IMR-90 (cell line): ENCODE results near the gene MARCHF9. TPM values are rescaled to one million over a fixed set of nuclear protein-coding genes. Genes with fewer than 3 reads are reported as not detected.
A peak's percentile ranks its signal among the peaks of the same experiment; 100 is the strongest.

Experiments
- ATAC-seq: fragments of 200-7000 bp; cut with Tn5 transposase; 2 replicates; pipeline ENCODE4 v1.9.1; 2020; ENCODE audit warnings: low read depth, mild to moderate bottlenecking, moderate library complexity
- BruUV-seq: library from RNA; stranded (reverse); fragments of 400-500 nt; replicated peaks from 2 replicates; lab custom pipeline; 2021; lab: Mats Ljungman, UMichigan
- CTCF ChIA-PET: fragments of 300-600 bp; formaldehyde crosslinking; extraction: SDS; loops from one replicate; lab custom pipeline; 2021; ENCODE audit warnings: antibody characterized with exemption; lab: Yijun Ruan, JAX
- POLR2A ChIA-PET: fragments of 300-600 bp; sonication (Branson Sonifier 250); formaldehyde crosslinking; loops from one replicate; lab custom pipeline; 2022; ENCODE audit warnings: antibody characterized with exemption; ENCODE audit not compliant: unreplicated experiment; lab: Charles Lee
- DNase-seq: peaks from one replicate; pipeline ENCODE4 v3.0.0; 2013
- H2AFZ ChIP-seq: replicated peaks from 2 replicates; pipeline ENCODE3; 2013; ENCODE audit warnings: low read length, mild to moderate bottlenecking; ENCODE audit not compliant: poor library complexity
- H2AK5ac ChIP-seq: 2 replicates; pipeline ENCODE4 v1.6.1; 2013; ENCODE audit warnings: low read depth, low read length, inconsistent platforms
- H2AK9ac ChIP-seq: replicated peaks from 2 replicates; pipeline ENCODE3; 2013; ENCODE audit warnings: mild to moderate bottlenecking, low read depth, low read length, moderate library complexity; ENCODE audit not compliant: poor library complexity
- H2BK120ac ChIP-seq: 2 replicates; pipeline ENCODE4 v1.6.1; 2013; ENCODE audit warnings: low read depth, low read length, inconsistent platforms
- H2BK15ac ChIP-seq: 3 replicates; pipeline ENCODE4 v1.6.1; 2013; ENCODE audit warnings: low read depth, low read length, inconsistent platforms
- H2BK20ac ChIP-seq: 2 replicates; pipeline ENCODE4 v1.6.1; 2013; ENCODE audit warnings: low read depth, mild to moderate bottlenecking, inconsistent platforms, low read length, moderate library complexity
- H2BK5ac ChIP-seq: 2 replicates; pipeline ENCODE4 v1.6.1; 2013; ENCODE audit warnings: mild to moderate bottlenecking, low read depth, low read length, inconsistent platforms; ENCODE audit not compliant: poor library complexity, severe bottlenecking
- H3K14ac ChIP-seq: replicated peaks from 2 replicates; pipeline ENCODE4 v1.6.1; 2013; ENCODE audit warnings: low read depth, low read length, inconsistent platforms
- H3K18ac ChIP-seq: 2 replicates; pipeline ENCODE4 v1.6.1; 2013; ENCODE audit warnings: low read depth, low read length, control low read depth
- H3K23ac ChIP-seq: 2 replicates; pipeline ENCODE4 v1.6.1; 2013; ENCODE audit warnings: low read depth, low read length, inconsistent platforms
- H3K27ac ChIP-seq: 2 replicates; pipeline ENCODE4 v1.5.1; 2013; ENCODE audit warnings: mild to moderate bottlenecking, control low read depth, low read length; ENCODE audit not compliant: insufficient read depth
- H3K27me3 ChIP-seq: 2 replicates; pipeline ENCODE4 v1.6.1; 2013; ENCODE audit warnings: low read length; ENCODE audit not compliant: control insufficient read depth, insufficient read depth
- H3K36me3 ChIP-seq: 2 replicates; pipeline ENCODE4 v1.6.1; 2013; ENCODE audit warnings: low read length, mixed read lengths; ENCODE audit not compliant: control insufficient read depth, insufficient read depth
- H3K4ac ChIP-seq: 2 replicates; pipeline ENCODE4 v1.6.1; 2013; ENCODE audit warnings: low read depth, low read length, inconsistent platforms
- H3K4me1 ChIP-seq: 2 replicates; pipeline ENCODE4 v1.6.1; 2013; ENCODE audit warnings: low read length, mixed read lengths; ENCODE audit not compliant: control insufficient read depth, insufficient read depth
- H3K4me2 ChIP-seq: 2 replicates; pipeline ENCODE4 v1.6.1; 2013; ENCODE audit warnings: low read depth, mild to moderate bottlenecking, control low read depth, low read length, moderate library complexity
- H3K4me3 ChIP-seq: 2 replicates; pipeline ENCODE4 v1.5.1; 2013; ENCODE audit warnings: low read depth, mild to moderate bottlenecking, control low read depth, low read length, moderate library complexity; ENCODE audit not compliant: insufficient read depth
- H3K56ac ChIP-seq: 2 replicates; pipeline ENCODE4 v1.6.1; 2013; ENCODE audit warnings: low read length, inconsistent platforms; ENCODE audit not compliant: insufficient read depth; ENCODE audit errors: extremely low read depth
- H3K79me1 ChIP-seq, 2 experiments: 2 replicates each; pipeline ENCODE4 v1.6.1; 2013; ENCODE audit warnings: low read length in 2 of 2, inconsistent platforms in 1 of 2, low read depth in 1 of 2
- H3K9ac ChIP-seq: 2 replicates; pipeline ENCODE4 v1.6.1; 2013; ENCODE audit warnings: low read depth, low read length, control low read depth
- H3K9me1 ChIP-seq: 2 replicates; pipeline ENCODE4 v1.6.1; 2013; ENCODE audit warnings: low read length, inconsistent platforms; ENCODE audit not compliant: insufficient read depth
- H3K9me3 ChIP-seq: 2 replicates; pipeline ENCODE4 v1.6.1; 2013; ENCODE audit warnings: low read length; ENCODE audit not compliant: control insufficient read depth, insufficient read depth
- H4K20me1 ChIP-seq: 2 replicates; pipeline ENCODE4 v1.6.1; 2013; ENCODE audit warnings: low read length, inconsistent platforms; ENCODE audit not compliant: insufficient read depth
- H4K5ac ChIP-seq: 2 replicates; pipeline ENCODE4 v1.6.1; 2013; ENCODE audit warnings: mild to moderate bottlenecking, low read depth, low read length, control low read depth
- H4K8ac ChIP-seq, 2 experiments: 2 replicates each; pipeline ENCODE4 v1.6.1; 2013; ENCODE audit warnings: low read depth in 2 of 2, low read length in 2 of 2, control low read depth in 1 of 2, inconsistent platforms in 1 of 2
- H4K91ac ChIP-seq: 2 replicates; pipeline ENCODE4 v1.6.1; 2013; ENCODE audit warnings: low read depth, low read length, inconsistent platforms; ENCODE audit not compliant: insufficient read depth
- BHLHE40 ChIP-seq: fragments of 150-350 bp; IDR thresholded peaks from 2 replicates; pipeline ENCODE4 v1.6.1; 2016; ENCODE audit warnings: mild to moderate bottlenecking, low read depth, low read length
- CEBPB ChIP-seq: IDR thresholded peaks from 2 replicates; pipeline ENCODE4 v1.6.1; 2012; ENCODE audit warnings: low read depth, low read length, improper control_type of control experiment
- CHD1 ChIP-seq: IDR thresholded peaks from 2 replicates; pipeline ENCODE4 v1.6.1; 2012; ENCODE audit warnings: low read depth, low read length, improper control_type of control experiment
- ELK1 ChIP-seq: fragments of 150-350 bp; IDR thresholded peaks from 2 replicates; pipeline ENCODE4 v1.6.1; 2016; ENCODE audit warnings: low read depth, mild to moderate bottlenecking, low read length, moderate library complexity, borderline replicate concordance
- FOS ChIP-seq: fragments of 150-350 bp; IDR thresholded peaks from 2 replicates; pipeline ENCODE4 v1.6.1; 2016; ENCODE audit warnings: low read depth, low read length
- MAZ ChIP-seq: IDR thresholded peaks from 2 replicates; pipeline ENCODE4 v1.6.1; 2012; ENCODE audit warnings: low read depth, mild to moderate bottlenecking, low read length, improper control_type of control experiment, moderate library complexity, borderline replicate concordance
- MXI1 ChIP-seq: IDR thresholded peaks from 2 replicates; pipeline ENCODE4 v1.6.1; 2012; ENCODE audit warnings: low read depth, mild to moderate bottlenecking, low read length, moderate library complexity, borderline replicate concordance
- NFE2L2 ChIP-seq: fragments of 150-350 bp; IDR thresholded peaks from 2 replicates; pipeline ENCODE4 v1.6.1; 2016; ENCODE audit warnings: low read depth, mild to moderate bottlenecking, low read length
- RCOR1 ChIP-seq: IDR thresholded peaks from 2 replicates; pipeline ENCODE4 v1.6.1; 2012; ENCODE audit warnings: mild to moderate bottlenecking, low read length, improper control_type of control experiment; ENCODE audit not compliant: insufficient replicate concordance
- SMC3 ChIP-seq: fragments of 150-350 bp; IDR thresholded peaks from 2 replicates; pipeline ENCODE4 v1.6.1; 2016; ENCODE audit warnings: low read depth, mild to moderate bottlenecking, antibody characterized with exemption, low read length, moderate library complexity
- WGBS, 2 experiments: methylation state at CpG; one replicate each; pipeline versions ENCODE4 v1.1.5 to v1.1.7; 2013; ENCODE audit warnings: missing lambda C conversion rate in 2 of 2; ENCODE audit not compliant: insufficient read length in 1 of 2; ENCODE audit errors: extremely low coverage in 2 of 2; 5-methylcytosine and 5-hydroxymethylcytosine counted together
- dilution Hi-C: fragments of 300-500 bp; cut with HindIII; formaldehyde crosslinking; loops from one replicate; pipeline ENCODE4 v1.14.3; 2018; ENCODE audit warnings: low sequenced_read_pairs; ENCODE audit not compliant: unreplicated experiment
- in situ Hi-C: fragments of 300-500 bp; cut with MboI; formaldehyde crosslinking; loops from 3 replicates; pipeline ENCODE4 v1.14.3; 2019; ENCODE audit warnings: low sequenced_read_pairs, inconsistent platforms, mixed read lengths
- intact Hi-C: fragments of 100-400 bp; cut with micrococcal nuclease; formaldehyde crosslinking; loops from 2 replicates; pipeline ENCODE4 v1.10.0; 2022
- polyA plus RNA-seq, 3 experiments: library from polyadenylated mRNA; depleted of rRNA; stranded (reverse); fragments of >200 nt; gene quantifications; 2 replicates each; pipeline ENCODE4 v1.2.3, GENCODE V29; 2012; ENCODE audit warnings: low replicate concordance in 1 of 3
- total RNA-seq: library from RNA; depleted of rRNA; stranded (reverse); fragments of >200 nt; gene quantifications from 2 replicates; pipeline ENCODE4 v1.2.3, GENCODE V29; 2012

The MARCHF9 gene
- total and polyA plus RNA-seq, 2 of the 4 experiments (the other 2 are of a cell fraction): 1.1 to 5.4 TPM

GRCh38 chr12:57736741-57737466 is 18.0 kb upstream of the MARCHF9 start:
- Histone ChIP-seq H3K4ac (no peak overlapping the region), H3K36me3 (no peaks in the 10 kb centered on the region), H3K56ac (no peak overlapping the region), H2AK9ac (no peak overlapping the region), H2BK20ac (no peak overlapping the region), H3K9me1 (no peaks in the 10 kb centered on the region), H3K9me3 (peaks cover 2% of the 10 kb centered on the region; the same call in 1 of the 2 replicates), H3K23ac (peak overlapping the region; percentile 89), H3K4me3 (no peak overlapping the region), H3K18ac (no peak overlapping the region), H2AFZ (peak overlapping the region; percentile 87), H4K8ac (no peak overlapping the region), H2BK5ac (no peak overlapping the region), H2AK5ac (no peak overlapping the region), H2BK120ac (no peak overlapping the region), H3K27me3 (peaks cover 94% of the 10 kb centered on the region), H3K9ac (no peak overlapping the region), H3K4me2 (peak overlapping the region; percentile 41; the same call in 1 of the 2 replicates), H3K79me1 (no peaks in the 10 kb centered on the region), H3K14ac (no peak overlapping the region), H4K20me1 (0 out of 2 replicates have a peak, but pooled peaks cover 10% of the 10 kb centered on the region), H2BK15ac (no peak overlapping the region), H4K5ac (no peak overlapping the region), H3K27ac (no peak overlapping the region), H4K91ac (no peak overlapping the region), H3K4me1 (0 out of 2 replicates have a peak, but pooled peaks cover 3% of the 10 kb centered on the region)
- TF ChIP-seq ELK1: no peak
- no peak for TF ChIP-seq MAZ
- TF ChIP-seq CHD1: no peak
- TF ChIP-seq MXI1: no peak
- no peak for TF ChIP-seq CEBPB
- TF ChIP-seq NFE2L2: no peak
- TF ChIP-seq SMC3: no peak
- TF ChIP-seq RCOR1: no peak
- TF ChIP-seq BHLHE40: no peak
- TF ChIP-seq FOS: no peak
- DNase-seq (no peak), ATAC-seq (no peak)
- dilution Hi-C loops (no loop called here), intact Hi-C loops (loop anchor here (5.0 kb wide), 1 partner anchor 155 kb away; no protein-coding TSS in a partner anchor), in situ Hi-C loops (loop anchor here (10.0 kb wide), 1 partner anchor 152 kb away; no protein-coding TSS in a partner anchor)
- WGBS, 2 experiments: 5% methylated on average over 11 of the region's 31 CpGs; no CpG with 5 or more reads in 1 of the 2 experiments
- no TSS peak for BruUV-seq
- POLR2A ChIA-PET: no interaction called here
- CTCF ChIA-PET: interaction anchor here (0.5 to 1.9 kb wide), 6 partner anchors 8 to 216 kb away, joined by 3 to 6 read pairs (median 3); partner anchors contain the start of gene TSPAN31
